ENCODE results near the gene PFDN2.
"Not testable (repeated sequence)": the region's sequence is repeated elsewhere in the genome, so short reads cannot be mapped to it uniquely, and the experiment has no call there.

PFDN2 gene

GRCh38 chr1:161137881-161138280 lies 20.0 kb upstream of the PFDN2 start:
- DNase-seq: no peak

- DNase-seq: no peak
Observed at GRCh38 chr1:161133220-161133740, 15.4 kb upstream of the PFDN2 start.

- DNase-seq: peak; percentile 97
Observed at GRCh38 chr1:161132410-161133219, 14.8 kb upstream of the PFDN2 start, which contains the start of gene DEDD. Gene DEDD, minus strand, starts transcription at chr1:161132667. Its CDS starts 8,205 bp downstream, at chr1:161124462.

- DNase-seq: peak; percentile 40
Observed at GRCh38 chr1:161131523-161132409, 13.9 kb upstream of the PFDN2 start.

GRCh38 chr1:161130266-161130665 lies 12.4 kb upstream of the PFDN2 start:
- DNase-seq: no peak

GRCh38 chr1:161128591-161129420 lies 11.0 kb upstream of the PFDN2 start:
- DNase-seq: no peak

- no peak for DNase-seq
Observed at GRCh38 chr1:161127649-161128048, 9.8 kb upstream of the PFDN2 start.

- DNase-seq: no peak
Observed at GRCh38 chr1:161122967-161123366, 5.1 kb upstream of the PFDN2 start.

GRCh38 chr1:161121834-161122233 lies 4.0 kb upstream of the PFDN2 start:
- no peak for DNase-seq

- DNase-seq: no peak
Observed at GRCh38 chr1:161121042-161121650, 3.3 kb upstream of the PFDN2 start.

- peak; percentile 85 for DNase-seq
Observed at GRCh38 chr1:161119092-161119903, 1.5 kb upstream of the PFDN2 start.

- DNase-seq: not testable (repeated sequence)
Observed at GRCh38 chr1:161115961-161116360, 1.9 kb downstream of the PFDN2 start.

GRCh38 chr1:161115132-161115711 lies 2.6 kb downstream of the PFDN2 start:
- no peak for DNase-seq

- no peak for DNase-seq
Observed at GRCh38 chr1:161114556-161114955, 3.3 kb downstream of the PFDN2 start.

GRCh38 chr1:161113915-161114314 lies 3.9 kb downstream of the PFDN2 start:
- no peak for DNase-seq

GRCh38 chr1:161111527-161111926 lies 6.3 kb downstream of the PFDN2 start:
- no peak for DNase-seq

- DNase-seq: no peak
Observed at GRCh38 chr1:161111117-161111516, 6.7 kb downstream of the PFDN2 start.

- no peak for DNase-seq
Observed at GRCh38 chr1:161106431-161106830, 11.4 kb downstream of the PFDN2 start.

GRCh38 chr1:161100556-161100955 lies 17.3 kb downstream of the PFDN2 start:
- DNase-seq: no peak

GRCh38 chr1:161099090-161099802 lies 18.6 kb downstream of the PFDN2 start:
- no peak for DNase-seq

Measured in CD4-positive, alpha-beta T cell treated with Interleukin-17A for 1 hour (primary cell).